ENCODE results near the gene NDUFV1.
A peak's percentile ranks its signal among the peaks of the same experiment; 100 is the strongest.
"Not testable (repeated sequence)": the region's sequence is repeated elsewhere in the genome, so short reads cannot be mapped to it uniquely, and the experiment has no call there.

The NDUFV1 gene

DNA sequence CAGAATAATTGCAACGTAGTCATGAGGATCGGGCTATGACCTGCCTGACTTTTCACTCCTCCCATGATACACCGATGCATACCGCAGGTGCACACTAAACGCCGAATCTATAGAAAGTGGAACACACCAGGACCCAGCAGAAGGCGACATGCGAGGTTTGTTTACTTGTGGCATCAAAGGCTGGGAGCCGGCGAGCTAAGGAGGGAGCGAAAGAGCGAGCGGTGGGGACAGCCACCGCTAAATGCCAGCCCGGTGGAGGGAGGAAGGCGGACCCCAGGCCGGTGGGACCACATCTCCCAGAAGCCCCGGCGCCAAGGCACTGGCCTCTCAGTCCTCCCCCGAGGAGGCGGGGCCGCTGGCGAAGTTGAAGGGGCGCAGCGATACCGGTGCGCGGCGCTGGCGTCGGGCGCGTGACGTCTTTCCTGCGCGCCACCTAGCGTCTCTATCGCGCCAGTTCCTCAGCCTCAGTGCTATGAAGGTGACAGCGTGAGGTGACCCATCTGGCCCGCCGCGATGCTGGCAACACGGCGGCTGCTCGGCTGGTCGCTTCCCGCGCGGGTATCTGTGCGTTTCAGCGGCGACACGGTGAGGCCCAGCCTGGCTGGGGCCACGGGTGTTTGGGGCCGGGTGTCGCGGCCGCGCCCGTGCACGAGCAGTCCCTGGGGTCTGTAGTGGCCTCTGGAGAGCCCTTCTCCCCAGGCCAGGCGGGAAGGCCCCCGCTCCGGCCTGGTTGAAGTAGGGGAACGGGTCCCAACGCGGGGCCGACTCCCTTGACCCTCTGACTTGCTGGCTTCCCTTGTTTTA lies at the start of gene NDUFV1:
TSS of gene NDUFV1 (plus strand) at position 445 of the 804 bp plus-strand sequence. CDS start at position 514, 69 bp downstream.
- peak; percentile 93 to 97 (median 94) for DNase-seq (ENCODE audit: low read depth in 3 of 3)

GRCh38 chr11:67558084-67558772 lies 48.5 kb upstream of the NDUFV1 start:
- DNase-seq (ENCODE audit: low read depth in 3 of 3): no peak

DNA sequence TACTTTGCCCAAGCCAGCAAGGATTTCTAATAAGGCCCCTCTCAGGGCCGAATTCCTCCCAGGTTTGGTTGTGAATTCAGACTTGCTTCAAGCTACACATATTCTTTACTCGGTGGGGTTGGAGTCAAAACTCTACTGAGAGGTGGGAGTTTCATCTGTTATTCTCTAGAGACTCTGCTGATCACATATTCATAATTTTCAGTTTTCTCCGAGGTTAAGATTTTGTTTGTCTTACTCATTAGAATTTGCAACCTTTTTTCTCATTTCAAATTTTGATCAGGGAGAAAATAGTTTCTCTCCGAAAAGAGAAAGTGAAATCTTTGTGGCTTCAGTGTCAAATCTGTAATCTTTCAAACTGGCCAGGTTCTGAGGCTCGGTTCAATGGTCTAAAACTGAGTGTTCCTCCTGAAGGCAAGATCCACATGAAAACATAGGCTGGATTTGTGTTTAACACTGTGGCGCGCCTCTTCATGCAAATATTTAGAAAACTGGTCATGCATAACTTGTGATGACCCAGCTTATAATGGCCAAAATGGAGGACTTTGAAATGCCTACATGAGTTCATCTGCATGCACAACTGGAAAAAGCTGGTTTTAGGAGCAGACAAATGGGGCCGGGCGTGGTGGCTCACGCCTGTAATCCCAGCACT lies 44.6 kb upstream of the NDUFV1 start:
- no peak for DNase-seq (ENCODE audit: low read depth in 3 of 3)

GRCh38 chr11:67562963-67563704 lies 43.6 kb upstream of the NDUFV1 start:
- no peak for DNase-seq (ENCODE audit: low read depth in 3 of 3)

DNA sequence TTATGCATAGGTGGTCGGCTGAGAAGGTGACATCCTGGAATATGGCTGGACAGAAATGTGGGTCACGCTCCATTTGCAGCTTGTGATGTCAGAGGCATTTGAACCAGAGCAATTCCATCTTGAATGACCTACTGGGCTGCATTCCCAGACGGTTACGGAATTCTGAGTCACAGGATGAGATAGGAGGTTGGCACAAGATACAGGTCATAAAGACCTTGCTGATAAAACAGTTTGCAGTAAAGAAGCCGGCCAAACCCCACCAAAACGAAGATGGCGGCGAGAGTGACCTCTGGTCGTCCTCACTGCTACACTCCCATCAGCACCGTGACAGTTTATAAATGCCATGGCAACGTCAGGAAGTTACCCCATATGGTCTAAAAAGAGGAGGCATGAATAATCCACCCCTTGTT lies 43.0 kb upstream of the NDUFV1 start:
- DNase-seq (ENCODE audit: low read depth in 3 of 3): not testable (repeated sequence)

DNA sequence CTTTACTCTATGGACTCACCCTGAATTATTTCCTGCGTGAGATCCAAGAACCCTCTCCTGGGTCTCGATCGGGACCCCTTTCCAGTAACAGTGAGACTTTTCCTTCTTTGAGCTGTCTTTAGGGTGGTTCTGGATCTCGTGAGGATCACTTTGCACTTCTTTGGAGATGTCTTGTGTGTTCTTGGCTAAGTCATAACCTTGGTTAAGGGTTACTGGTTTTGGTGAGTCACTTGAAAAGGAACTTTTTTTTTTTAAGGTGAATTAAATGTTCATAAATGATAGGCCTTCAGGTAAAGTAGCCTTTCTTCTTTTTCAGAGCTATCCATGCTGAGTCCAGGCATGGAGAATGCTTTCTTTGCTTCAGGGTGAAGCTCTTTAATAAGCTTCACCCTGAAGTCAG lies 42.5 kb upstream of the NDUFV1 start:
- no peak for DNase-seq (ENCODE audit: low read depth in 3 of 3)

DNA sequence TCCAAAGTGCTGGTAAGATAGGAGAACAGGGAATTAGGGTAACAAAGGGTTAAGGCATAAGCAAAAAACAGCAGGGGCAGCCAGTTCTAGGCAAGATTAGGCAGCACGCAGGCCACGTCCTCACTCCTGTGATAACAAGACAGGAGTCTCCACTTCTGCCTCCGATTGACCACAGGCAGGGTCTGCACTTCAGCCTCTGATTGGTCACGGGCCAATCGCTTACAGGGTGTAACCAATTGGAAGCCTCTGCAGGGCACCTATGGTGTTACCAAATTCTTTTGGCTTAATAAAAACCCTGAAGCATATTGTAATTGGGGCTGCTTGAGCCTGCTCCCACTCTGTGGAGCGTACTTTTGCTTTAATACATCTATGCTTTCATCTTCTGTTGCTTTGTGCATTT lies 35.3 kb upstream of the NDUFV1 start:
- no peak for DNase-seq (ENCODE audit: low read depth in 3 of 3)

GRCh38 chr11:67572305-67572704 lies 34.4 kb upstream of the NDUFV1 start:
- no peak for DNase-seq (ENCODE audit: low read depth in 3 of 3)

DNA sequence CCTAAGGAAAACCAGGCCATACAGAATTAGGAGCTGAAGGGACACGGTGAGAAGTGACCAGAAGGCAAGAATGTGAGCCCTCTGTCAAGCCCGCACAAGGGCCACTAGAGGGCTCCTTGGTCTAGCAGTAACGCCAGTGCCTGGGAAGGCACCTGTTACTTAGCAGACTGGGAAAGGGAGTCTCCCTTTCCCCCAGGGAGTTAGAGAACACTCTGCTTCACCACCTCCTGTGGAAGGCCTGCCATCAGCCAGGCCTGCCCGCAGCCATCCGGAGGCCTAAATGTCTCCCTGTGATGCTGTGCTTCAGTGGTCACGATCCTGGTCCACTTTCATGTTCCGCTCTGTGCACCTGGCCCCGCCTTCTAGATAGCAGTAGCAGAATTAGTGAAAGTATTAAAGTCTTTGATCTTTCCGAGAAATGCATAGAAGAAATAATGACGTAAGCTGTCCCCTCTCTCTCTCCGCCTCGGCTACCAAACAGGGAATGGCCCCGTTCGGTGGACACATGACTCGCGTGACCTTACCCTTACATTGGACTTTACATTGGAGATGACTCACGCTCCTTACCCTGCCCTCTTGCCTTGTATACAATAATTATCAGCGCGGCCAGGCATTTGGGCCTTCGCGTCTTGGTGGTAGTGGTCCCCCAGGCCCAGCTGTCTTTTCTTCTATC lies 33.9 kb upstream of the NDUFV1 start:
- no peak for DNase-seq (ENCODE audit: low read depth in 3 of 3)

GRCh38 chr11:67574938-67575337 lies 31.8 kb upstream of the NDUFV1 start:
- no peak for DNase-seq (ENCODE audit: low read depth in 3 of 3)

DNA sequence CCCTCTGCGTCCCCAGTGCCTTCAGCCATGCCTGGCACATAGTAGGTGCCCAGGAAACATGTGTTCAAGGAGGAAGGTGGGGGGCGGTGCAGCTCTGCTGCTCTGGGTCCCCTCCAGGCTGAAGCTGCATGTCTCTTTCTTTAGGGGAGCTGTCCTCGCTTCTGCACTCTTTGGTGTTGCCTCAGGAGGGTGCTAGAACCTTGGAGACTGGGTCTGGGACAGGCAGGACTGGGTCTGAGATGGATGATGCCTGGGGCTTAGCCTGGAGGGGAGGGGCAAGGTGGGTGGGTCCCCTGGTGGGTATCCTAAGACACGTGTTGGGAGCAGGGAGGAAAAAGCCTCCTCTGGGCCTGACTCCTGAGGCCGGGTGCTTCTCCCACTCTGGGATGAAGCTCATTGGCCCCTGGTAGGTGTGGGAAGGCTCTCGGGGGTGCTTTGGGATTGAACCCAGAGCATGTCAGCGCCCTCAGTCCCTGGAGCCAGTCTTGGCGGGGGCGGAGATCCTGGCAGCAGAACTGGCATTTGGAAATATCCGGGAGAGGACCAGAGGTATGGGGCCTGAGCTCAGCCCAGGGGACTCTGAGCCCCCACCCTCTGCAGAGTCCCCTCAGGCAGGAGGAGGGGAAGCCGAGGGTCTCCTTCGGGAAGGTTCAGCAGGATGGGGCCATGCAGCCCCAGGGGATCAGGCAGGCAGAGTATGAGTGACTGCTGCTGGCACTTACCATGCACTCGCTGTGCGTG lies 29.8 kb upstream of the NDUFV1 start:
- no peak for DNase-seq (ENCODE audit: low read depth in 3 of 3)

DNA sequence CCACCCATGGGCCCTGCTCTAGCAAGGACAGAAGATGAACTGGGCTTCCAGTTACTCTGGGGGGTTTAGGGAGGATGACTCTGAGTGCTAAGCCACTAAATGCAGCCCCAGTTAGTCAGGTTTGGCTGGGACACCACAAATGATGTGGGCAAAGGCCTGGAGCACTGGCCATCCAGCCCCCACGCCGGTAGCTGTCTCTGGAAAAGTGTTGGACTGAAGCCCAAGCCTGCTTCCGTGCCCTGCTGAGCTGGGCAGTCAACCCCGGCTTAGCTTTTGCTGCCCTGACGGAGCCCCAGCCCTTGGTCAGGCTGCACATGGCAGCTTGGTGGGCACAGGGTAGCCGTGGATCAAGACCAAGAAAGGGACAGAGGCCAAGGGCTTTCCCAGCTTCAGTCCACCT lies 28.8 kb upstream of the NDUFV1 start:
- no peak for DNase-seq (ENCODE audit: low read depth in 3 of 3)

DNA sequence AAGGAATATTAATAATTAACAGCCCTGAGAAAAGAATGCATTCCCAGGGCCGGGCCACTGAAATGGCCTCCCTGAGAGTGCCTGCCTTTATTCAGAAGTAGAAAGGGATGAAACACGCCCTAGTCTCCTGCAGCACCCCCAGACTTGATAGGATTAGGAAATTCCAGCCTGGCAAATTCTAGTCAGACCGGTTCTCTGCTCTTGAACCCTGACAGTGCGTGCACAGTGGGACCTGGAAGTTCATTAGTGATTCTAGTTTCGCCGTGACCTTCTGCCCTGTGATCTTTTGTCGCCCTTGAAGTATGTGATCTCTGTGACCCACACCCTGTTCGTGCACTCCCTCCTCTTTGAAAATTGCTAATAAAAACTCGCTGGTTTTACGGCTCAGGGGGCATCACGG lies 25.3 kb upstream of the NDUFV1 start:
- no peak for DNase-seq (ENCODE audit: low read depth in 3 of 3)

GRCh38 chr11:67582011-67582410 lies 24.7 kb upstream of the NDUFV1 start:
- DNase-seq (ENCODE audit: low read depth in 3 of 3): no peak

DNA sequence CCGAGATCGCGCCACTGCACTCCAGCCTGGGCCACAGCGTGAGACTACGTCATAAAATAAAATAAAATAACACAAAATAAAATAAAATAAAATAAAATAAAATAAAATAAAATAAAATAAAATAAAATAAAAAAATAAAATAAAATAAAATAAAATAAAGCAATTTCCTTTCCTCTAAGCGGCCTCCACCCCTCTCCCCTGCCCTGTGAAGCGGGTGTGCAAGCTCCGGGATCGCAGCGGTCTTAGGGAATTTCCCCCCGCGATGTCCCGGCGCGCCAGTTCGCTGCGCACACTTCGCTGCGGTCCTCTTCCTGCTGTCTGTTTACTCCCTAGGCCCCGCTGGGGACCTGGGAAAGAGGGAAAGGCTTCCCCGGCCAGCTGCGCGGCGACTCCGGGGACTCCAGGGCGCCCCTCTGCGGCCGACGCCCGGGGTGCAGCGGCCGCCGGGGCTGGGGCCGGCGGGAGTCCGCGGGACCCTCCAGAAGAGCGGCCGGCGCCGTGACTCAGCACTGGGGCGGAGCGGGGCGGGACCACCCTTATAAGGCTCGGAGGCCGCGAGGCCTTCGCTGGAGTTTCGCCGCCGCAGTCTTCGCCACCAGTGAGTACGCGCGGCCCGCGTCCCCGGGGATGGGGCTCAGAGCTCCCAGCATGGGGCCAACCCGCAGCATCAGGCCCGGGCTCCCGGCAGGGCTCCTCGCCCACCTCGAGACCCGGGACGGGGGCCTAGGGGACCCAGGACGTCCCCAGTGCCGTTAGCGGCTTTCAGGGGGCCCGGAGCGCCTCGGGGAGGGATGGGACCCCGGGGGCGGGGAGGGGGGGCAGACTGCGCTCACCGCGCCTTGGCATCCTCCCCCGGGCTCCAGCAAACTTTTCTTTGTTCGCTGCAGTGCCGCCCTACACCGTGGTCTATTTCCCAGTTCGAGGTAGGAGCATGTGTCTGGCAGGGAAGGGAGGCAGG lies 23.2 kb upstream of the NDUFV1 start, which contains the start of gene GSTP1:
TSS of gene GSTP1 (plus strand) at position 566 of the 958 bp plus-strand sequence. CDS start at position 598, 32 bp downstream.
- DNase-seq (ENCODE audit: low read depth in 3 of 3): peak; percentile 64 to 72 (median 65)

DNA sequence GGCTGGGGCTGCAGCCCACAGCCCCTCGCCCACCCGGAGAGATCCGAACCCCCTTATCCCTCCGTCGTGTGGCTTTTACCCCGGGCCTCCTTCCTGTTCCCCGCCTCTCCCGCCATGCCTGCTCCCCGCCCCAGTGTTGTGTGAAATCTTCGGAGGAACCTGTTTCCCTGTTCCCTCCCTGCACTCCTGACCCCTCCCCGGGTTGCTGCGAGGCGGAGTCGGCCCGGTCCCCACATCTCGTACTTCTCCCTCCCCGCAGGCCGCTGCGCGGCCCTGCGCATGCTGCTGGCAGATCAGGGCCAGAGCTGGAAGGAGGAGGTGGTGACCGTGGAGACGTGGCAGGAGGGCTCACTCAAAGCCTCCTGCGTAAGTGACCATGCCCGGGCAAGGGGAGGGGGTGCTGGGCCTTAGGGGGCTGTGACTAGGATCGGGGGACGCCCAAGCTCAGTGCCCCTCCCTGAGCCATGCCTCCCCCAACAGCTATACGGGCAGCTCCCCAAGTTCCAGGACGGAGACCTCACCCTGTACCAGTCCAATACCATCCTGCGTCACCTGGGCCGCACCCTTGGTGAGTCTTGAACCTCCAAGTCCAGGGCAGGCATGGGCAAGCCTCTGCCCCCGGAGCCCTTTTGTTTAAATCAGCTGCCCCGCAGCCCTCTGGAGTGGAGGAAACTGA lies 22.4 kb upstream of the NDUFV1 start:
- no peak for DNase-seq (ENCODE audit: low read depth in 3 of 3)

GRCh38 chr11:67584881-67585873 lies 21.6 kb upstream of the NDUFV1 start:
- no peak for DNase-seq (ENCODE audit: low read depth in 3 of 3)

DNA sequence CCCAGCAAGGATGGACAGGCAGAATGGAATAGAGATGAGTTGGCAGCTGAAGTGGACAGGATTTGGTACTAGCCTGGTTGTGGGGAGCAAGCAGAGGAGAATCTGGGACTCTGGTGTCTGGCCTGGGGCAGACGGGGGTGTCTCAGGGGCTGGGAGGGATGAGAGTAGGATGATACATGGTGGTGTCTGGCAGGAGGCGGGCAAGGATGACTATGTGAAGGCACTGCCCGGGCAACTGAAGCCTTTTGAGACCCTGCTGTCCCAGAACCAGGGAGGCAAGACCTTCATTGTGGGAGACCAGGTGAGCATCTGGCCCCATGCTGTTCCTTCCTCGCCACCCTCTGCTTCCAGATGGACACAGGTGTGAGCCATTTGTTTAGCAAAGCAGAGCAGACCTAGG lies 20.8 kb upstream of the NDUFV1 start:
- no peak for DNase-seq (ENCODE audit: low read depth in 3 of 3)
